H1 (cell line): Measurements from ENCODE around the gene BICDL1. TPM values are rescaled to one million over a fixed set of nuclear protein-coding genes. Genes with fewer than 3 reads are reported as not detected.

ENCODE experiments used
- CTCF ChIA-PET: fragments of 300-600 bp; sonication (Branson Sonifier 250); formaldehyde crosslinking; loops from one replicate; lab custom pipeline; 2021; ENCODE audit not compliant: partially characterized antibody; lab: Charles Lee
- POLR2A ChIA-PET: fragments of 300-600 bp; sonication (Branson Sonifier 250); formaldehyde crosslinking; loops from one replicate; lab custom pipeline; 2021; ENCODE audit warnings: inconsistent platforms; ENCODE audit not compliant: partially characterized antibody; lab: Charles Lee
- DNase-seq, 2 experiments: peaks; one replicate each; pipeline versions ENCODE4 v3.0.0 to v3.0.0-alpha.2; 2010 to 2022; ENCODE audit warnings: low spot score in 2 of 2, low read depth in 1 of 2, mixed read lengths in 1 of 2
- FAIRE-seq: peaks from 2 replicates; lab custom pipeline; 2011; peaks lifted over from hg19 to GRCh38; lab: Jason Lieb, UNC
- H2AFZ ChIP-seq: 2 replicates; pipeline ENCODE4 v1.8.1; 2012; ENCODE audit warnings: low read length, inconsistent platforms
- H2AK5ac ChIP-seq: 2 replicates; pipeline ENCODE4 v1.6.1; 2013; ENCODE audit warnings: low read depth, low read length
- H2BK120ac ChIP-seq: replicated peaks from 2 replicates; pipeline ENCODE3; 2013; ENCODE audit warnings: low read depth, low read length, inconsistent platforms
- H2BK12ac ChIP-seq: 2 replicates; pipeline ENCODE4 v1.6.1; 2013; ENCODE audit warnings: low read depth, low read length
- H2BK15ac ChIP-seq: 2 replicates; pipeline ENCODE4 v1.6.1; 2013; ENCODE audit warnings: low read length
- H2BK20ac ChIP-seq: 2 replicates; pipeline ENCODE4 v1.6.1; 2013; ENCODE audit warnings: low read length
- H2BK5ac ChIP-seq: 2 replicates; pipeline ENCODE4 v1.6.1; 2013; ENCODE audit warnings: low read depth, low read length
- H3K14ac ChIP-seq: 2 replicates; pipeline ENCODE4 v1.6.1; 2013; ENCODE audit warnings: inconsistent platforms; ENCODE audit not compliant: insufficient read length
- H3K18ac ChIP-seq: 2 replicates; pipeline ENCODE4 v1.6.1; 2013; ENCODE audit warnings: low read length; ENCODE audit errors: extremely low read depth
- H3K23ac ChIP-seq: 2 replicates; pipeline ENCODE4 v1.6.1; 2013; ENCODE audit warnings: inconsistent platforms; ENCODE audit not compliant: insufficient read length
- H3K23me2 ChIP-seq: 2 replicates; pipeline ENCODE4 v1.6.1; 2013; ENCODE audit warnings: low read depth, low read length
- H3K27ac ChIP-seq: 2 replicates; pipeline ENCODE4 v1.6.1; 2011; ENCODE audit warnings: low read depth, low read length, inconsistent platforms
- H3K27me3 ChIP-seq, 4 experiments: replicated peaks in 1 of 4; 1 replicate in 1 of 4; 2 replicates in 3 of 4; pipeline versions ENCODE4 v1.6.1 to v1.8.1; 2011 to 2013; ENCODE audit warnings: low read length in 3 of 4, mild to moderate bottlenecking in 3 of 4, inconsistent platforms in 2 of 4, mixed read lengths in 2 of 4, moderate library complexity in 1 of 4; ENCODE audit not compliant: control insufficient read depth in 3 of 4, insufficient read depth in 3 of 4; ENCODE audit errors: extremely low read depth in 1 of 4
- H3K36me3 ChIP-seq, 4 experiments: 2 replicates each; pipeline versions ENCODE4 v1.6.1 to v1.8.1; 2011 to 2013; ENCODE audit warnings: mild to moderate bottlenecking in 4 of 4, low read length in 3 of 4, moderate library complexity in 2 of 4, control low read depth in 1 of 4, inconsistent platforms in 1 of 4; ENCODE audit not compliant: insufficient read depth in 4 of 4, control insufficient read depth in 2 of 4
- H3K4ac ChIP-seq: replicated peaks from 2 replicates; pipeline ENCODE3; 2013; ENCODE audit warnings: low read length, low read depth, mixed read lengths, inconsistent platforms; ENCODE audit not compliant: insufficient read length
- H3K4me1 ChIP-seq, 4 experiments: replicated peaks in 1 of 4; 1 replicate in 1 of 4; 2 replicates in 3 of 4; pipeline versions ENCODE4 v1.6.1 to v1.8.1; 2011 to 2013; ENCODE audit warnings: low read length in 3 of 4, inconsistent platforms in 2 of 4, mixed read lengths in 1 of 4; ENCODE audit not compliant: insufficient read depth in 4 of 4, control insufficient read depth in 3 of 4
- H3K4me2 ChIP-seq, 2 experiments: 2 replicates each; pipeline versions ENCODE4 v1.6.1 to v1.8.1; 2011 to 2013; ENCODE audit warnings: low read depth in 2 of 2, low read length in 2 of 2, control low read depth in 1 of 2, inconsistent platforms in 1 of 2, mild to moderate bottlenecking in 1 of 2; ENCODE audit not compliant: insufficient read depth in 1 of 2
- H3K4me3 ChIP-seq, 4 experiments: fragments of 200-600, 300-600 bp in 1 of 4; sonication (generic), shearing (Covaris generic), sonication (Bioruptor Twin) in 1 of 4; 2 replicates each; pipeline versions ENCODE4 v1.5.1 to v1.8.1; 2011 to 2016; ENCODE audit warnings: low read length in 4 of 4, low read depth in 3 of 4, control low read depth in 2 of 4, inconsistent platforms in 2 of 4, mild to moderate bottlenecking in 2 of 4, mixed read lengths in 1 of 4, moderate library complexity in 1 of 4; ENCODE audit not compliant: insufficient read depth in 2 of 4; ENCODE audit errors: extremely low read depth in 1 of 4
- H3K56ac ChIP-seq: replicated peaks from 2 replicates; pipeline ENCODE3; 2013; ENCODE audit warnings: low read depth, mild to moderate bottlenecking, mixed read lengths, low read length, inconsistent platforms; ENCODE audit not compliant: insufficient read length
- H3K79me1 ChIP-seq: 2 replicates; pipeline ENCODE4 v1.6.1; 2013; ENCODE audit warnings: low read depth, low read length, control low read depth
- H3K79me2 ChIP-seq, 2 experiments: 2 replicates each; pipeline versions ENCODE4 v1.6.1 to v1.8.1; 2012 to 2013; ENCODE audit warnings: low read length in 2 of 2, mild to moderate bottlenecking in 2 of 2, inconsistent platforms in 1 of 2; ENCODE audit not compliant: insufficient read depth in 2 of 2, control insufficient read depth in 1 of 2
- H3K9ac ChIP-seq, 4 experiments: replicated peaks in 1 of 4; 1 replicate in 1 of 4; 2 replicates in 3 of 4; pipeline versions ENCODE4 v1.6.1 to v1.8.1; 2011 to 2013; ENCODE audit warnings: low read depth in 3 of 4, low read length in 3 of 4, control low read depth in 2 of 4, mild to moderate bottlenecking in 2 of 4, moderate library complexity in 2 of 4, inconsistent platforms in 1 of 4; ENCODE audit errors: extremely low read depth in 1 of 4
- H3K9me3 ChIP-seq, 2 experiments: 2 replicates each; pipeline versions ENCODE4 v1.6.1 to v1.8.1; 2012 to 2013; ENCODE audit warnings: mild to moderate bottlenecking in 2 of 2, moderate library complexity in 2 of 2, control low read depth in 1 of 2, inconsistent platforms in 1 of 2, low read depth in 1 of 2, low read length in 1 of 2, mixed read lengths in 1 of 2; ENCODE audit not compliant: insufficient read depth in 2 of 2
- H4K20me1 ChIP-seq, 2 experiments: replicated peaks in 1 of 2; 2 replicates each; pipeline versions ENCODE3 to v1.8.1; 2011 to 2013; ENCODE audit warnings: inconsistent platforms in 2 of 2, low read length in 2 of 2, mild to moderate bottlenecking in 1 of 2; ENCODE audit not compliant: insufficient read depth in 2 of 2, control insufficient read depth in 1 of 2
- H4K5ac ChIP-seq: 2 replicates; pipeline ENCODE4 v1.6.1; 2013; ENCODE audit warnings: low read length, low read depth, mixed read lengths, inconsistent platforms; ENCODE audit not compliant: insufficient read length
- H4K8ac ChIP-seq: 2 replicates; pipeline ENCODE4 v1.8.0; 2013; ENCODE audit warnings: mild to moderate bottlenecking, moderate library complexity, low read length, inconsistent platforms; ENCODE audit not compliant: insufficient read depth; ENCODE audit errors: extremely low read depth
- H4K91ac ChIP-seq: replicated peaks from 2 replicates; pipeline ENCODE3; 2013; ENCODE audit warnings: low read length, mixed read lengths, inconsistent platforms; ENCODE audit not compliant: insufficient read length
- CEBPB ChIP-seq: IDR thresholded peaks from 2 replicates; pipeline ENCODE4 v1.6.1; 2012; ENCODE audit warnings: low read depth, low read length
- HDAC2 ChIP-seq, 2 experiments: fragments of 300-600 bp in 1 of 2; sonication (generic) in 1 of 2; IDR thresholded peaks; 2 replicates each; pipeline ENCODE4 v1.6.1; 2011 to 2012; ENCODE audit warnings: low read depth in 2 of 2, low read length in 2 of 2, mild to moderate bottlenecking in 2 of 2, moderate library complexity in 2 of 2, borderline replicate concordance in 1 of 2, inconsistent platforms in 1 of 2
- MAFK ChIP-seq: IDR thresholded peaks from 2 replicates; pipeline ENCODE4 v1.6.1; 2012; ENCODE audit warnings: low read depth, mild to moderate bottlenecking, improper control_type of control experiment, low read length
- WGBS, 2 experiments: shearing (Covaris generic) in 1 of 2; methylation state at CpG; one replicate each; pipeline versions ENCODE4 v1.1.6 to v1.1.7; 2013 to 2015; ENCODE audit warnings: low lambda C conversion rate in 2 of 2, mixed read lengths in 2 of 2, inconsistent platforms in 1 of 2, low coverage in 1 of 2, missing lambda C conversion rate in 1 of 2; ENCODE audit not compliant: insufficient replicate concordance in 2 of 2, insufficient coverage in 1 of 2, insufficient read length in 1 of 2; ENCODE audit errors: extremely low coverage in 1 of 2, missing lambda C conversion rate in 1 of 2; 5-methylcytosine and 5-hydroxymethylcytosine counted together
- polyA plus RNA-seq, 7 experiments: library from polyadenylated mRNA; depleted of rRNA in 3 of 7; stranded (reverse) in 5 of 7; unstranded in 2 of 7; fragments of >200 nt in 5 of 7; fragments of 200-250 nt in 2 of 7; gene quantifications; 1 replicate in 5 of 7; 2 replicates in 1 of 7; 4 replicates in 1 of 7; pipeline versions ENCODE4 v1.2.1 to v1.2.3, GENCODE V29; 2011 to 2013; ENCODE audit warnings: missing spikeins in 2 of 7, mixed read lengths in 2 of 7
- total RNA-seq: library from RNA; stranded (reverse); fragmentation: NEBNext Ultra II Directional; extraction: Animal tissue kit (Norgen Biotek cat#: 25700); gene quantifications from 2 replicates; pipeline ENCODE4 v1.2.1, GENCODE V29; 2021

BICDL1 gene
- total and polyA plus RNA-seq, 2 of the 8 experiments (the other 6 are each of a cell fraction or from before 2014, with no cell fraction given), result 17.2 to 25.9 TPM

GRCh38 chr12:120121766-120122293 is 132.8 kb downstream of the BICDL1 start:
- Histone ChIP-seq H4K20me1 (peaks cover 0 to 2% of the 10 kb centered on the region in 2 experiments), H2AK5ac (no peak overlapping the region), H3K27me3 (no peaks in the 10 kb centered on the region), H3K27ac (no peak overlapping the region), H3K9me3 (no peaks in the 10 kb centered on the region), H3K23ac (no peak overlapping the region), H3K4me3 (no peak overlapping the region), H3K14ac (no peak overlapping the region), H3K56ac (no peak overlapping the region), H3K79me2 (peaks cover 0 to 9% of the 10 kb centered on the region in 2 experiments; a peak in 2 of 4 replicates), H2AFZ (no peak overlapping the region), H3K23me2 (peaks cover 4% of the 10 kb centered on the region; the same call in 1 of the 2 replicates), H3K18ac (no peak overlapping the region), H2BK12ac (no peak overlapping the region), H3K79me1 (no peaks in the 10 kb centered on the region), H3K36me3 (peaks cover 0 to 6% (median 3%) of the 10 kb centered on the region in 4 experiments; a peak in 6 of 8 replicates), H4K5ac (no peak overlapping the region), H2BK120ac (no peak overlapping the region), H3K4me2 (no peak overlapping the region), H3K9ac (no peak overlapping the region), H3K4me1 (peaks cover 0 to 8% (median 3%) of the 10 kb centered on the region in 4 experiments; a peak in 4 of 7 replicates), H2BK15ac (no peak overlapping the region), H3K4ac (no peak overlapping the region), H2BK5ac (no peak overlapping the region), H2BK20ac (no peak overlapping the region), H4K8ac (no peak overlapping the region), H4K91ac (no peak overlapping the region)
- DNase-seq (no peak), FAIRE-seq (no peak)
- WGBS, 2 experiments, result 85% methylated on average over 4 of the region's 4 CpGs; no CpG with 5 or more reads in 1 of the 2 experiments
- ChIA-PET POLR2A (interaction anchor here (0.6 to 16.6 kb wide), 11 partner anchors 11 to 801 kb away, joined by 3 to 266 read pairs (median 5); partner anchors contain the start of genes GCN1, RNU4-2 and RPLP0), CTCF (no interaction called here)
- TF ChIP-seq MAFK (no peak), CEBPB (no peak), HDAC2 (IDR thresholded peaks at IDR 0.05; ENCODE audit: borderline replicate concordance in 1 of 2, low read depth in 2 of 2, low read length in 2 of 2) (no peak)
